HG03060 (cell line): ENCODE data around the gene TBPL1.
"Not testable (repeated sequence)": the region's sequence is repeated elsewhere in the genome, so short reads cannot be mapped to it uniquely, and the experiment has no call there.

ENCODE experiments used
- ATAC-seq: cut with Tn5 transposase; IDR thresholded peaks from one replicate; pipeline ENCODE4 v1.9.1; 2021; ENCODE audit warnings: low read depth, moderate number of reproducible peaks; ENCODE audit not compliant: unreplicated experiment

TBPL1 gene

DNA sequence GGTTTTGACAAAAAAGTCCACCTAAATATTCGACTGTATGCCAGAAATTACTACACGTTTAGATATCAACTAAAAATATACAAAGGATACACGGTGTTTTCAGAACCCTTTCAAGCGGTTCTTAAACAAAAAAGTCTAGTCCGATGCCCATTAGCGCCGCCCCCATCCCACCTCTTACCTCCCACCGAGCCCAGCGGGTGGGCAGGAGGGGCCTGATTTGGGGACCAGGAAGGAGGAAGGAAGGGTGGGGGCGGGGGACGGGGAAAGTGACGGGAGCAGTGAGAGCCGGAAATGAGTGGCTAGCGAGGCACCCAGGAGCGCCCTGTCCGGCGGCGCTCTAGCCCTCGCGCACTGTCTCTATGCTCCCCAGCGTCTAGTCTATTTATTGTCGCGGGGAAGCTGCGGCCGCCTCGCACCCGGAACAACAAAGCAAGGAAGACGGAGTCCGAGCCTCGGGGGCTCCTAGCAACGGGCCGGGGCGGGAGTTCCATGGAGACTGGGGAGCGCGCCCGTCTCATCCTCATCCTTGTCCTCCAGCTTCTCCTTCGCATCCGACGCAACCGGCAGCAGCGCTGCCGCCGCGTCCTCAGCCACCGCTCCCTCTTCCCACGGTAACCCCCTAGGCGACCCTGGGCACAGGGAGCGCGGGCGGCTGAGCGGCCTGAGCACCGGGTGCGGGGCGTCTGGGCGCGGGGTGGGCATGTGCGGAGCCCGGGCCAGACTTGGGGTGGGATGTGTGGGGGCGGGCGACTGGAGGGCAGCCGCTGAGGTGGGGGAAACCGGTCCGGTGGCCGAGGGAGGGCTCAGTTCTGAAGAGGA, at the start of gene TBPL1:
TSS of gene TBPL1 (plus strand) at position 410 of the 819 bp plus-strand sequence. CDS start 26,902 bp downstream, outside the sequence.
- peak; percentile 77 for ATAC-seq

DNA sequence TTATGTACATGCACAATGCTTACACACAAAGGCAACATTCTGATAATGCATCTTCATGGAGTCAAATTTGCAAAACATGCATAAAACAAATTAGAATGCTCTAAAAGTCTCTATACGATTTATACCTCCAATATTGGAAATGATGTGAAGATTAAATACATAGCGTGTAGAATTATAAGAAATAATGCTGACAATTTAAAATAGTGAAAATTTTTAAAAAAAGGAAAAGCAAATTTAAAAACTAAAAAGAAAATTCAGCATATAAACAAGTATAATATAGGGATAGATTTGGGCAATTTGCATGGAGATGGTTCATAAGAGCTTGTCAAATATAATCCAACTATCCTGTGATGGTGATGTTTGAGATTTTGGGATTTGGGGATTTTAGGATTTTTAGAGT, 49.2 kb upstream of the TBPL1 start:
- no peak for ATAC-seq

DNA sequence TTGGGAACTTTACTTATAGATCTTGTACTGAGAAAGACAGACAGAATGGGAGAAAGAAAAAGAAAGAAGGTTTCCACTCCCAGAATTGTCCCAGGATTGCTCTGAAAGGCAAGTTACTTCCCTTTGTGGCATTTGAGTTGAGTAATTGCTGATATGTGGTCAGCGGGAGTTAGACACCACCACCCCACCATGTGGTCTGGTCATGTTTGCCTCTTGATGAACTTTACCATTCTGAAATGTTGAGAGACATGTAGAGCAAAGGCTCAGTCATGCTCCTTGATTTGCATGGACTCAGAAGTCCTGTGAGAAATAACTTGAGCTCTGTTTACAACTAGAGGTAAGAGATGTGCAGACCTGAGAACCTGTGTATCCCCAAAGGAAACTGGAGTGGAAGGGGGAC, 47.0 kb upstream of the TBPL1 start:
- ATAC-seq: no peak

DNA sequence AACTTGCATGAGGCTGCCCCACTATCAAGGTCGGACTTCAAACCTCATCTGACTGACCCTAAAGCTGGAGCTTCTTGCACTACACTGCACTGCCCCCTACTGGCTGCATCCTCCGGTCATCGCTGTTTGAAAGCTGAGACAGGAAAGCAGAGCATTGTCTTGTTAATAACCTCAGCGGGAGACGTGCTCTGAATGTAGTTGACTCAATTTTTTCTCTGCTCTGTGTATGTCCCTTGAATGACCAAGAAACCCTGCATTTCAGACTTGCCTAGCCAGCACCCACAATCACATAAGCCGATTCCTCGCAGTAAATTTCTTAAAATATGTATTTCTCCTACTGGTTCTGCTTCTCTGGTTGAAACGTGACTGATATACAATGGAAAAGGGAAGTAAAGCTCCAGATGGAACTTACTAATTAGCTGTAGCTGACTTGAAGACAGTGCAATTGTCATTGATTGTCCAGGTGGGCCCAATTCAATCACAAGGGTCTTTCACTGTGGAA, 36.3 kb upstream of the TBPL1 start:
- ATAC-seq: peak; percentile 74

DNA sequence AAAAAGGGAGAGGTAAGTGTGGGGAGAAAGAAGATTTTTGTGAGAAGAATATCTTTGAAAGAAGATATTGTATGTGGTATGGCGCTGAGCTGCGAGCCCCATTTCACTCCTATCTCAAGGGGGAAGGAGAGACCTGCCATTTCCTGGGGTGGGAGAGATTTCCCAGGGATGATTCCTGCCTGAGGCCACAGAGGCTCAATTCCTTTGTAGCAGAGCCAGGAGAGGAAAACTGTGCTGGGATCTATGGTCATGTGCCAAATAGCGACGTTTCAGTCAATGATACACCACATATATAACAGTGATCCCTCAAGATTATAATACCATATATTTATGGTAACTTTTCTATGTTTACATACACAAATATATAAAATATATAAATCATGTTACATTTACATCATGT, 35.2 kb upstream of the TBPL1 start:
- no peak for ATAC-seq

DNA sequence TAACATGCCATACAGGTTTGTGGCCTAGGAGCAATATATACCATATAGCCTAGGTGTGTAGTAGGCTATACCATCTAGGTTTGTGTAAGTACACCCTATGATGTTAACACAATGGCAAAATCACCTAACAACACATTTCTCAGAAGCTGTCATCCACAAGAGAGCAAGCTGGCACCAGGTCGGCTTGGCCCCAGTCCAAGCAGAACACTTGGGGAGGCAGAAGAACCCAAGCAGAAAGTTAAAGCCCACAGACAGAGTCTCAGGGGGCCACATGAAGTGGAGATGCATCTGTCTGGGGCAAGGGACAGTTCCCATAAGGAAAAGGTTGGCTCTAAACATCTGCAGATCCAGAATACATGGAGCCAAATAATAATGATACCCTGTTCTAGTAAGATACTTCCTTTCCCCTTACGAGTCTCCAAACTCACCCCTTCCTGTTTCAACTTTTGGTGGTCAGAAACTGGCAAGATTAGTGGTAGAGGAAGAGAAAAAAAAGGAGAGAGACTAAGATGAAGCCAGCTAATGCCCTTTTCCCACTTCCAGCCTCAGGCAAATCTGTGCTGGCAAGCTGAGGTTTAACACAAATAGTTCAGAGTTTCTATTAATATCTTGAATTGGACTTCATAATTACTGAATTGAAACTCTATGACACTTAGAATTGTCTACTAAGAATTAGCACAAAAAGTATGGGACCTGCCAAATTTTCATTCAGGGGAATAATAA, 34.7 kb upstream of the TBPL1 start:
- ATAC-seq: no peak

DNA sequence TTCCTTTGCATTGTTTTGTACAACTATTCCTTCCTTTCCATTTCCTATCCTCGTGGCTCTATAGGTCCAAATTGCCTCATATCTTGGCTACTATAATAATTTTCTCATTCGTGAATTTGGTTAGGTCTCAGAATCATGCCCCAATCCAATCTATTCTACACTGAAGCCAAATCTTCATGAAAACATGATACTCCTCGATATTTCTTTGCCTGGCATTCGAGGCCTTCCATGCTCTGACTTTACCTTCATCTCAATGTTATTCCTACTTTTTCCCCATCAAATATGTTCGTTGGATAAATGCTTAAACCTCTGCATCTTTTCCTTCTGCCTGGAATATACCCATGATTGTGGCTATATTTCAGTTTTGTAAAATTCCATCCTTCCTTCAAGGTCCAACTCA, 33.7 kb upstream of the TBPL1 start:
- no peak for ATAC-seq

DNA sequence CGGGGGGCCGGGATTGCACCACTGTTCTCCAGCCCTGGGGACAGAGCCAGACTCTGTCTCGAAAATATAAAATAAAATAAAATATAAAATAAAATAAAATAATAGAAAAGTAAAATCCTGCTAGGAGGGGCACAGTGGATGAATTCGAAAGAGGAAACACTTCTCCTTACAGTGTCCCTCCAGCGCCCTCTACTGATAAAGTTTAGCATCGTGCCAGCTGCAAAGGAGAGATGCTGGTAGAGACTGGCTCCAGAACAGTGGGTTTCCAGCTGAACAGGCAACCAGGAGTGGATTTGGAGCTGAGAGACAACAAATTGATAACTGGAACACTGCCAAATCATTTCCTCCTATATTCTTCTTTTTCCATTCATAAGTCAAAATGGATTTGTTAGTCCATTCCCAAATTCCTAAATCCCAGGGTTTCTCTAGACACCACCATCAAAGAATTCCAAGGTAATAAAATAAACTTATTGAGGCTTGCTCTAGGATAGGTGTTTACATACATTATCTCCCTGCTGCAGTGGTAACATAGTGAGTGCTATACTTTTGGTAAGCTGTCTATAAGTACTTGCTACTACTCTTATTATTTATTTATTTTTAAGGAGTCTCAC, 31.7 kb upstream of the TBPL1 start:
- ATAC-seq: no peak

DNA sequence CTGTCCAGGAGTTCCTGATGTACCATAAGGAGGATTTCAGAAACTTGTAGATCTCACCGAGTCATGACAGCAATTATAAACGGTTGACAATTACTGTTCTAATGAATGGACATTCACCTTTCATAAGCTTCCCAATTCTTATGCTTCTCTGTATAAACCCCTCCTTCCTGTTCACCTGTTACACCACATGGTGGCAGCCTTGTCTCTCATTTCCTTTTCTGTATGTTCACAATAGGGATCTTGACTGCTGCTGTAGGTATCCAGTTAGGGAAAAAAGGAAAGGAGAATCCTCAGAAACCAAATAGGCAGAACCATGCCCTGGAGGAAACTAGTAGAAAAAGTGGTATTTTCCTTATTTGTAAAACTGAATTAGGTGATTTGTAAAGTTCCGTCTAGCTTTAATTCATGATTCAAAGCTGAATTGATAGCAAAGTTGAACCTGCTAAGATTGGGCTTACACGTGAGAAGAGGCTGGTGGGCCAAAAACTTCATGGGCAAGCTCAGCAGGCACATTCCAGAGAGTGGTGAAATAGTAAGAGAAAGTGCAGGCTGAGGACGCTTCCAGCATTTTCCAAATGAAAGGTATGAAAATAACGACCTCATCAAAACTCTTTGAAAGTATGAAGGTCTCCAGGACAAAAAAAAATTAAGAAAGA, 29.0 kb upstream of the TBPL1 start:
- peak; percentile 94 for ATAC-seq

DNA sequence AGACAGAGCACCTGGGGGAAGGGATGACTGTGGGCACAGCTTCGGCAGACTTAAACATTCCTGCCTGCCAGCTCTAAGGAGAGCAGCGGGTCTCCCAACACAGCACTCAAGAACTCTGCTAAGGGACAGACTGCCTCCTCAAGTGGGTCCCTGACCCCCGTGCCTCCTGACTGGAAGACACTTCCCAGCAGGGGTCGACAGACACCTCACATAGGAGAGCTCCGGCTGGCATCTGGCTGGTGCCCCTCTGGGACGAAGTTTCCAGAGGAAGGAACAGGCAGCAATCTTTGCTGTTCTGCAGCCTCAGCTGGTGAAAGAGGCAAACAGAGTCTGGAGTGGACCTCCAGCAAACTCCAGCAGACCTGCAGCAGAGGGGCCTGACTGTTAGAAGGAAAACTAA, 21.8 kb upstream of the TBPL1 start:
- ATAC-seq: not testable (repeated sequence)

DNA sequence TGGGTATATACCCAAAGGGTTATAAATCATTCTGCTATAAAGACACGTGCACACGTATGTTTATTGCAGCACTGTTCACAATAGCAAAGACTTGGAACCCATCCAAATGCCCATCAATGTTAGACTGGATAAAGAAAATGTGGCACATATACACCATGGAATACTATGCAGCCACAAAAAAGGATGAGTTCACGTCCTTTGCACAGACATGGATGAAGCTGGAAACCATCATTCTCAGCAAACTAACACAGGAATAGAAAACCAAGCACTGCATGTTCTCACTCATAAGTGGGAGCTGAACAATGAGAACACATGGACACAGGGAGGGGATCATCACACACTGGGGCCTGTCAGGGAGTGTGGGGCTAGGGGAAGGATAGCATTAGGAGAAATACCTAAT, 16.7 kb upstream of the TBPL1 start:
- not testable (repeated sequence) for ATAC-seq

DNA sequence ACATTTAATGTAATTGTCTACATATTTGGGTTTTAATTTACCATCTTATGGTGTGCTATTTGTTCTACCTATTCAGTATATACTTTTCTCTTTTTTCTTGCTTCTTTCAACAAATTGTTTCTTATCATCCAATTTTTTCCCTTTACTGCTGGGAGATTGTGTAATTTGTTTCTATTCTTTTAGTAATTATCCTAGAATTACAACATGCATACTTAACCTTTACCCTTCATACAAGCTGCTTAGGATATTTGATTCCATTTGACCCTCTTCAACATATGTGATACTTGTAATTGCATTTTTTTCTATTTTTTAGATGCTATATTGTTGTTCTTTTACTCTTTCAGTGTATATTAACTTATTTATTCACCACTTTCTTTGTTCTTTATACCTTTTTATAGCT, 15.1 kb upstream of the TBPL1 start:
- ATAC-seq: no peak

DNA sequence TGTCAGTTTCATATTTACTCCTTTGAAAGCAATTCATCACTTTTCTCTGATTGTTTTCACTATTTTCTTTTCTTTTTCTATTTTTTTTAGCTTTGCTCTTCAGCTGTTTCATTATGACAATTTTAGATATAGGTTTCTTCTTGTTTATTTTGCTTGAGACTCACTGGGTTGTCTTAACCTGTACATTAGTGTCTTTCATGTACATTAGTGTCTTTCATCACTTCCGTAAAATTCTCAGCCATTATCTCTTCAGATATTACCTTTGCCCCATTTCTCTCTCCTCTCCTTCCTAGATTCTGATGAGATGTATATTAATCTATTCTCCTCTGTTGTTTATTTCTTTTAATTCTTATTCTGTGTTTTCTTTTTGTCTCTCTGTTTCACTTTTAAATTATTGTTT, 14.5 kb upstream of the TBPL1 start:
- ATAC-seq: no peak

DNA sequence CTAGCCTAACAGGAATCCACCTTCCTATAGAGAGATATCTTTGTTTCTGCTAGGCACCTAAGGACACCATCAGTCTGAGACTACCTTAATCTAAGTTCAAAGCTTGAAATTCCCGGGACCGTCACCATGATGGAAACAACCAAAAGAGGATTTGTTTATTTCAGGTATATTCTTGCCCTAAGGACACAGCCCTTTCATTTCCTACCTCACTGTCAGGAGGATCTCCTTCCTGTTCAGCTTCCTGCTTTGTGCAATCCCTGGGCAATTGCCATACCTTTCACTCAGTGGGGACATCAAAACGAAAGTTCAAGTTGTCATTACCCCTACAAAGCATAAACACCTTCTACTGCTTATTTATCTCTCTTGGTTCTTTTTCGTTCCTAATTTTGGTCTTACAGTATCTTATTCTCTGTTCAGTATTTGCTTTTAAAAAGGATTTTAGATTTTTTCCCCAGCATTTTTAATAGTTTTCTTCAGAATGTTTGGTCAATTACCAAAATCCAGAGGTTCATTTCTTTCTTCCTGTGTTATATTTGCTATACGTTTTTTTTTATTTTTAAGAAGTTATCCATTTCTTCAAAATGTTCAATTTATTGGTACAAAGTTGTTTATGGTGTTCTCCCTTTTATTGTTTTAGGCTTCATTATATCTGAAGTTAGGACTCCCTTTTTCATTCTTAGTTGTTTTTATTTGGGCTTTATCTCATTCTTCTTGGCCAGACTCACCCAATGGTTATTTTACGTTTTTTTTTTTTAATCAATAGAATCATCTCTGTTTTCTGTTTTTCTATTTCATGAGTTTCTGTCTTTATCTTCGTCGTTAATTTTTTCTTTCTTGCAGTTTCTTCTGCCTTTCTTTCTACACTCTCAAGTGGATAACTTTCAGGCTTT, 13.0 kb upstream of the TBPL1 start:
- ATAC-seq: no peak

DNA sequence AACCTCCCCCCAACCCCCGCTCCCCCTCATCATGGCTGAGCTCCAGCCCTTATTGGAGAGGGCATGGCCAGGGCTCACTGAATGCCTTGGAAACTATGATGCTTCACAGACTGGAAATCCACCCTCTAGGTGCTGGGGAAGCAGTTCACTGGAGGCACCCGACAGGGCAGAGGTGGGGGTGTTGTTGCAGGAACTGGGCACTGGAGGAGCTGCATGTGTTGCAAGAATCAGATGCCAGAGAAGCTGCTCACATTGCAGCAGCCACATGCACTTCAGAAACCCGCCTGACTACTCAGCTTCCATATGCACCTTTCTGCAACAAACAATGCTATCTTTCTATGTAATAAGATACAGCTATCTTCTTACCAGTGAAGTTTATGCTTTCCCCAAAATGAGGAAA, 7.9 kb upstream of the TBPL1 start:
- no peak for ATAC-seq

DNA sequence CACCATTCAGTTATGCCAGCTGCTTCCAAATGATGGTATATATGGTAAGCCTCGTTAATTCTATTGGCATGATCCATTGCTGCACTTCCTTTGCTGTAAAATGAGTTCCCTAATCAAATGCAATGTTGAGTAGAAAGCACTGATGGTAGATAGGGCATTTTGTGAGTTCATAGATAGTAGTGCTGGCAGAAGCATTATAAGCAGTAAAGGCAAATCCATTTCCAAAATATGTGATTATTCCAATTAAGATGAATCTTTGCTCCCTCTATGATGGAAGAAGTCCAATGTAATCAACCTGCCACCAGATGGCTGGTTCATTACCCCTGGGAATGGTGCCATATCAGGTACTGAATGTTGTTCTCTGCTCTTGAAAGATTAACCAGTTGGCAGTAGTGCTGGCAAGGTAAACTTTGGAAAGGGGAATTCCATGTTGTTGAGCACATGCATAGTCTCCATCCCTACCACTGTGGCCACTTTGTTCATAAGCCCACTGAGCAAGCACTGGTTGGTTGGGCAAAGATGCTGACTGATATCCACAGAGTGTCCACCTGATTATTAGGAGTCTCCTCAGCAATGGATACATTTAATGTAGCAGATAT, 5.6 kb upstream of the TBPL1 start:
- no peak for ATAC-seq

DNA sequence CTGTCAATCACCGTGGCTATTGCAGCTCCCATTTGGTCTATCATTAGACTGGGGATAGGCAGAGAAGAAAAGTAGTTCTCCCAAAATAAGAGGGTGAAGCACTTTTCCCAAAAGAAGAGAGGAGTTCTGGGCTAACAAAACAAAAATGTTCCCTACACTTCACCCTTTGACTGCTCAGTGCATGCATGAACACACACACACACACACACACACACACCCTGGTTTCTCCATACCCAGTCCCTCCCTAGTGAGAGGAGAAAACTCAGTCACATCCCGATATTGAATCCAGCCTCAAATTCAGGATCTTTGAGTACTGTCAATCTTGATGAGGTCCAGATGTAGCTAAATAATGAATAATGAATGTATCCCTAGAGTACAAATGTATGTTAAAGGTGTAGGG, 4.6 kb upstream of the TBPL1 start:
- no peak for ATAC-seq

DNA sequence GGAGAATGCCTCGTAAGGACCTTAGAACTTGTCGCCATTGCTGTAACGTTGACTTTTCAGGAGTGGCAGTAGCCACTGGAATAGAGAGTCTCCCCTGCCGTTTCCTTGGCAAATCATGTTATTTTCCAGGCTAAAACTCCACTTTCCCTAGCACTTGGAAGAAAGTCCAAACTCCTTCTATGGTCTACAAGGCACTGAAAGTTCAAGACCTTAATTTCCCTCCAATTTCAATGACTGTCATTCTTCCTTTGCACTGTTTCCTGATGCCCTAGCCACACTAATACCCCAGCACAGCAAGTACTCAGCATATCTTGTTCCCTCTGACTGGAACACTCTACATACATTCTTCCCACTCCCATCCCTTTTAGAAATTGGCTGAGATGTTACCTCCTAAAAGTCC, 1.8 kb upstream of the TBPL1 start:
- ATAC-seq: no peak
